Loucy (cell line): ENCODE results near the gene BBS4.

Source experiments
- CTCF ChIP-seq: fragments of 200-600 bp; sonication (generic); conservative IDR thresholded peaks from 2 replicates; pipeline ENCODE4 v1.5.1; 2014; ENCODE audit warnings: mild to moderate bottlenecking, antibody characterized with exemption, low read length
- EZH2phosphoT487 ChIP-seq: fragments of 200-600 bp; IDR thresholded peaks from 2 replicates; pipeline ENCODE4 v1.6.1; 2018; ENCODE audit warnings: antibody characterized with exemption, mild to moderate bottlenecking, moderate library complexity, borderline replicate concordance

- TF ChIP-seq CTCF: no peak
- TF ChIP-seq EZH2phosphoT487: no peak
Measured at GRCh38 chr15:72737723-72738122, 51.7 kb downstream of the BBS4 start.
